AG09319 (cell line): ENCODE results near the gene VANGL1.

ENCODE experiments used
- DNase-seq: peaks from one replicate; pipeline ENCODE4 v3.0.0-alpha.2; 2010; ENCODE audit warnings: low read depth; ENCODE audit errors: extremely low read depth
- CTCF ChIP-seq: IDR thresholded peaks from 2 replicates; pipeline ENCODE4 v1.5.1; 2011; ENCODE audit warnings: low read depth, mild to moderate bottlenecking, inconsistent platforms, low read length, moderate library complexity

VANGL1 gene

GRCh38 chr1:115687744-115688143 is 46.0 kb downstream of the VANGL1 start:
- TF ChIP-seq CTCF, result no peak
- DNase-seq, result no peak

- DNase-seq, result no peak
- no peak for TF ChIP-seq CTCF
Measured at GRCh38 chr1:115690972-115691371, 49.2 kb downstream of the VANGL1 start.

- TF ChIP-seq CTCF, result no peak
- DNase-seq, result no peak
Measured at GRCh38 chr1:115692224-115692623, 50.5 kb downstream of the VANGL1 start.

DNA sequence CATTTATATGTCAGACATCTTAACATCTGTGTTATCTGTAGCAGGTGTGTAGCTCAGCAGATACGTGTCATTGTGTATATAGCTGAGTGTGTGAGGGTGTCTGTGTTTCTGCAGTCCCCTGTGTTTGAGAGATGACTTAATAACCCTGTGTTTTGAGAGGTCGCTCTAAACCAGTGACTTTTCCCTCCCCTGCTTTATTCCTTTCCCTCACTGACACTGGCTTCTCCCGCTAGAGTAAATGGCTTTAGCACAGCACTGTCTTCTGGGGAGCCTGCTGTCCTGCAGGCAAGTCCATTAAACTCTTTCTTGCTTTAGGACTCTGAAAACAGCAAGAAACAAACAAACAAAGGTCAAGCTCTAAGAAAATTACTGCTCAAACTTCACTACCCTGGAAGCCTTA is 53.0 kb downstream of the VANGL1 start:
- TF ChIP-seq CTCF, result no peak

GRCh38 chr1:115697619-115698018 is 55.8 kb downstream of the VANGL1 start:
- no peak for DNase-seq
- TF ChIP-seq CTCF, result no peak

More for the DNA sequence above, 53.0 kb downstream of the VANGL1 start:
- no peak for DNase-seq

- TF ChIP-seq CTCF, result no peak
- DNase-seq, result no peak
Measured at GRCh38 chr1:115701090-115701489, 59.3 kb downstream of the VANGL1 start.

DNA sequence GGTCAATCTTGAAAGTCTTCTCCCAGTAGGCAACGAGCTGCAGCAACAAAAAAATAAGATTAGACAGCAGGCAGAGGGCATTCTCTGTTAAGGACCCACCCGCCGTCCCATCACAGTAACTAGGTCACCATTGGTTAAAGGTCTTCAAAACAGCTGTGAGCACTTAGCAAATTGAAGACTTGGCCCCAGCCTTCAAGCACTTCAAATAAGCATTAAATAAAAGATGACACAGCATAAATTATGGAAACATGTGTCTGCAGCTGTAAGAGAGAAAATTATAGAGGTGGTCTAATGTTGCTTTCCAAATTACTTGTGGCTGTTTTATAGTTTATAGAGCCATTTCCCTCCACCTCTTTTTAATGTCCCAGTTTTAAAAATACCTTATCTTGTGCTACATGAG is 61.2 kb downstream of the VANGL1 start:
- TF ChIP-seq CTCF, result no peak
- DNase-seq, result no peak
